Activated CD4-positive, alpha-beta T cell treated with anti-CD3 and anti-CD28 coated beads for 48 hours (primary cell): ENCODE data around the gene CYP4F2.
"Not testable (repeated sequence)": the region's sequence is repeated elsewhere in the genome, so short reads cannot be mapped to it uniquely, and the experiment has no call there.

ENCODE experiments used
- DNase-seq: peaks from one replicate; pipeline ENCODE4 v3.0.0-alpha.2; 2020

CYP4F2 gene

DNA sequence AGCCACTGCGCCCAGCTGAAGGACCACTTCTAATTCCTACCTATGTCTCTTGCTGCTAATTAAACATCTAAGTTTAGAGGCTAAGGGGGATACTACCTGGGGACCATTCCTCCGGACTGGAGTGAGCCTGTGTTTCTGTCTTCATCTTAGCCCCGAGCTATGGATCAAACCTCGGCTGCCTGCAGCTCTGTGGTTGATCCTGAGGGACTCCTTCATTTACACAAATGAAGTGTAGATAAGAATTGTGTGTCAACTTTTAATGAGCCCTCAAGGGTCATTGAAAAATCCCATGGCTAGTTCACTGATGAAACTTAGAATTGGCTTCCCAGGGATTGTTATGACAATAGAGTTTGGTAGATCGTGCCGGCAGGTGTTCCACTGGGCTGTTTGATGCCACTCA is 51.0 kb downstream of the CYP4F2 start:
- no peak for DNase-seq

DNA sequence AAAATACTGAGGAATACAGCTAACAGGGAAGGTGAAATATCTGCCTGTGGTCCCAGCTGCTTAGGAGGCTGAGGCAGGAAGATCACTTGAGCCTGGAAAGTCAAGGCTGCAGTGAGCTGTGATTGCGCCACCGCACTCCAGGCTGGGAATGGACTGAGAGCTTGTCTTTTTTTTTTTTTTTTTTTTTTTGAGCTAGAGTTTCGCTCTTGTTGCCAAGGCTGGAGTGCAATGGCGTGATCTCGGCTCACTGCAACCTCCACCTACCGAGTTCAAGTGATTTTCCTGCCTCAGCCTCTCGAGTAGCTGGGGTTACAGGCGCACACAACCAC is 54.0 kb downstream of the CYP4F2 start:
- DNase-seq = not testable (repeated sequence)

- DNase-seq = no peak
Measured at GRCh38 chr19:15843203-15843893, 54.5 kb downstream of the CYP4F2 start.

GRCh38 chr19:15841875-15842569 is 55.9 kb downstream of the CYP4F2 start:
- DNase-seq = peak; percentile 40

DNA sequence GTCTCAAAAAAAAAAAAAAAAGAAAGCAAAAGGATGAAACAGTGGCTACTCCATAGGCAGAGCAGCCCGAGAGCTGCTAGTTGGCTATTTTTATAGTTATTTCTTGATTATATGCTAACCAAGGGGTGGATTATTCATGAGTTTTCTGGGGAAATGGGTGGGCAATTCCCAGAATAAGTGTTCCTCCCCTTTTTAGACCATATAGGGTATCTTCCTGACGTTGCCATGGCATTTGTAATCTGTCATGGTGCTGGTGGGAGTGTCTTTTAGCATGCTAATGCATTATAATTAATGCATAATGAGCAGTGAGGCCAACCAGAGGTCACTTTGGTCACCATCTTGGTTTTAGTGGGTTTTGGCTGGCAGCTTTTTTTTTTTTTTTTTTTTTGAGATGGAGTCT is 57.0 kb downstream of the CYP4F2 start:
- no peak for DNase-seq

- DNase-seq = not testable (repeated sequence)
Measured at GRCh38 chr19:15839888-15840287, 58.0 kb downstream of the CYP4F2 start.

DNA sequence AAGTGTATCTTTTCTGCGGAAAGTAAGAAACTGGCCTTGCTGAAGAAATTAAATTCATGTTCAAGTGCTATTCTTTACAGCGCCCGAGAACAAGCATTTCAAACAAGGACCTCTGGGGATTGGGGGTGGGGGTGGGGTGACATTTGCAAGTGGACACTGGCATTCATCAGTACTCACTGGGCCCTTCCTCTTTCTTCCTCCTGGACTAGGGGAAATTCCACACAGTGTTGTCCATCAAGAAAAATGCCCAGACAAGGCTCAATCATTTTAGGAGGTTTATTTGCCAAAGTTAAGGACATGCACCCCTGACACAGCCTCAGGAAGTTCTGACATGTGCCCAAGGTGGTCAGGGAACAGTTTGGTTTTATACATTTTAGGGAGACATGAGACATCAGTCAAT is 59.5 kb downstream of the CYP4F2 start:
- DNase-seq = no peak

- no peak for DNase-seq
Measured at GRCh38 chr19:15837221-15837731, 60.6 kb downstream of the CYP4F2 start.

- DNase-seq = peak; percentile 96
Measured at GRCh38 chr19:15836330-15837220, 61.3 kb downstream of the CYP4F2 start.

DNA sequence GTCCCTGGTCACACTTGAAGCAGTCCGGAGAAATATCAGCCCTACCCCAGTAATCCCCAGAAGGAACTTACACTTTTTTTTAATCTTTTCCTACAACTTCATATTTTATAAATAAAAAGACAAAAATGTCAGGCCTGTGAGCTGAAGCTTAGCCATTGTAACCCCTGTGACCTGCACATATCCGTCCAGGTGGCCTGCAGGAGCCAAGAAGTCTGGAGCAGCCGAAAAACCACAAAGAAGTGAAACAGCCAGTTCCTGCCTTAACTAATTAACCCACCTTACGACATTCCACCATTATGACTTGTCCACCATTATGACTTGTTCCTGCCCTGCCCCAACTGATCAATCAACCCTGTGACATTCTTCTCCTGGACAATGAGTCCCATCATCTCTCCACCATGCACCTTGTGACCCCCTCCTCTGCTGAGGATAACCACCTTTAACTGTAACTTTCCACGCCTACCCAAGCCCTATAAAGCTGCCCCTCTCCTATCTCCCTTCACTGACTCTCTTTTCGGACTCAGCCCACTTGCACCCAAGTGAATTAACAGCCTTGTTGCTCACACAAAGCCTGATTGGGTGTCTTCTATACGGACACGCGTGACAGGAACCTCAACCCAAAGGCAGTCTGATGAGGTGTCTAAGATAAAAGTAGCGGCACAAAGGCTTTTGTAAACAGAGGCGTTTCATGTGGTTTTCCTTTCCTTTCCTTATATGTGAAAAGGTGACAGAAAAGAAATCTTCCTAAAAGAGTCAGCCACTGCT is 62.1 kb downstream of the CYP4F2 start:
- DNase-seq = peak; percentile 42

DNA sequence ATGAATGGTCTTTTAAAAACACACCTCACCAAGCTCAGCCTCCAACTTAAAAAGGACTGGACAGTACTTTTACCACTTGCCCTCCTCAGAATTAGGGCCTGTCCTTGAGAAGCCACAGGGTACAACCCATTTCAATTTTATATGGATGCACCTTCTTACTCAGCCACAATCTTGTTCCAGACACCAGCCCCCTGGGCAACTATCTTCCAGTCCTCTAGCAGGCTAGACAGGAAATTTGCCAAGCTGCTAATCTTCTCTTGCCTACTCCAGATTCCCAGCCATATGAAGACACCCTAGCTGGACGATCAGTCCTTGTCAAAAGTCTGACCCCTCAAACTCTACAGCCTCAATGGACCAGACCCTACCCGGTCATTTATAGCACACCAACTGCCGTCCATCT is 63.6 kb downstream of the CYP4F2 start:
- DNase-seq = not testable (repeated sequence)

DNA sequence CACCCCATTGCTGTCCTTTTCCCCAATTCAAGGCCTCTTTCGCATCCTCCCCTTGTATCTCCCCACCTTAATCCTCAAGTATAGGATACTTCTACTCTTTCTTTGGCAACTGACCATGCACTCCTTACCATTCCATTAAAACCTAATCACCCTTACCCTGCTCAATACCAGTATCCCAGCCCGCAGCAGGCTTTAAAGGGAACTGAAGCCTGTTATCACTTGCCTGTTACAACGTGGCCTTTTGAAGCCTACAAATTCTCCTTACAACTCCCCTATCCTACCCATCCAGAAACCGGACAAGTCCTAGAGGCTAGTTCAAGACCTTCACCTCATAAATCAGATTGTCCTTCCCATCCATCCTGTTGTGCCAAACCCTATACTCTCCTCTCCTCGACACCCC is 66.2 kb downstream of the CYP4F2 start:
- no peak for DNase-seq

DNA sequence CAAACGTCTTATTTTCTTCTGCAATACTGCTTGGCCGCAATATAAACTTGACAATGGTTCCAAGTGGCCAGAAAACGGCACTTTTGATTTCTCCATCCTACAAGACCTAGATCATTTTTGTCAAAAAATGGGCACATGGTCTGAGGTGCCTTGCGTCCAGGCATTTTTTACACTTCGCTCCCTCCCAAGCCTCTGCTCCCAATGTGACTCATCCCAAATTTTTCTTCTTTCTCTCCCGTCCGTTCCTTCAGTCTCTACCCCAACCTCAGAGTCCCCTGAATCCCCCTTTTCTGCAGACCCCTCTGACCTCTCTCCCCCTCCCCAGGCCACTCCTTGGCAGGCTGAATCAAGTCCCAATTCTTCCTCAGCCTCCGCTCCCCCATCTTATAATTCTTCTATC is 68.1 kb downstream of the CYP4F2 start:
- no peak for DNase-seq

DNA sequence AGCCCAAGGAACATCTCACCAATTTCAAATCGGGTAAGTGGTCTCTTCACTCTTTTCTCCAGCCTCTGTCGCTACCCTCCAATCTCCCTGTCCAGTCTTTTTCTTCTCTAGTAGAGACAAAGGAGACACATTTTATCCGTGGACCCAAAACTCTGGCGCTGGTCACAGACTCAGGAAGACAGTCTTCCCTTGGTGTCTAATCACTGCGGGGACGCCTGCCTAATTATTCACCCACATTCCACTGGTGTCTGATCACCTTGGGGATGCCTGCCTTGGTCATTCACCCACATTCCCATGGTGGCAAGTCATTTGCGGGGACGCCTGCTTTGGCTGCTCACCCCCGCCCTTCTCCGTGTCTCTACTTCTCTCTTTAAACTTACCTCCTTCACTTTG is 68.6 kb downstream of the CYP4F2 start:
- no peak for DNase-seq

GRCh38 chr19:15828611-15829305 is 69.1 kb downstream of the CYP4F2 start:
- not testable (repeated sequence) for DNase-seq

GRCh38 chr19:15828121-15828610 is 69.7 kb downstream of the CYP4F2 start:
- no peak for DNase-seq
